Measurements from ENCODE around the gene ATF6.

GRCh38 chr1:161993576-161993975 is 227.5 kb downstream of the ATF6 start:
- TF ChIP-seq CTCF (IDR thresholded peaks at IDR 0.05; ENCODE audit: low read depth, low read length, poor library complexity, severe bottlenecking) (no peak), EZH2phosphoT487 (IDR thresholded peaks at IDR 0.05; ENCODE audit: borderline replicate concordance, low read length) (no peak)

All from DOHH2 (cell line).